ENCODE measurements around the gene CNTLN. TPM values are rescaled to one million over a fixed set of nuclear protein-coding genes. Genes with fewer than 3 reads are reported as not detected.

The CNTLN gene
- total RNA-seq, 1 donor from 2014 or later: 11.3 TPM

- H3K36me3 Mint-ChIP-seq (ENCODE audit: unreplicated experiment): no peaks in the 10 kb centered on the region
- H3K4me1 Mint-ChIP-seq (ENCODE audit: low read depth, unreplicated experiment): no peaks in the 10 kb centered on the region
- no peak overlapping the region for H3K4me3 Mint-ChIP-seq (ENCODE audit: unreplicated experiment)
- H3K27me3 Mint-ChIP-seq (ENCODE audit: unreplicated experiment): no peaks in the 10 kb centered on the region
- no peak overlapping the region for H3K27ac Mint-ChIP-seq (ENCODE audit: unreplicated experiment)
- H3K9me3 Mint-ChIP-seq (ENCODE audit: unreplicated experiment): peaks cover 4% of the 10 kb centered on the region
- no peak for DNase-seq
- TF ChIP-seq CTCF (IDR thresholded peaks at IDR 0.05; ENCODE audit: partially characterized antibody, unreplicated experiment): no peak
Observed at GRCh38 chr9:17148324-17148723, 13.5 kb downstream of the CNTLN start.

- H3K9me3 Mint-ChIP-seq (ENCODE audit: unreplicated experiment): peaks cover 5% of the 10 kb centered on the region
- H3K36me3 Mint-ChIP-seq (ENCODE audit: unreplicated experiment): peaks cover 15% of the 10 kb centered on the region
- TF ChIP-seq CTCF (IDR thresholded peaks at IDR 0.05; ENCODE audit: partially characterized antibody, unreplicated experiment): no peak
- no peak overlapping the region for H3K4me3 Mint-ChIP-seq (ENCODE audit: unreplicated experiment)
- no peaks in the 10 kb centered on the region for H3K27me3 Mint-ChIP-seq (ENCODE audit: unreplicated experiment)
- no peak for DNase-seq
- no peak overlapping the region for H3K27ac Mint-ChIP-seq (ENCODE audit: unreplicated experiment)
- no peaks in the 10 kb centered on the region for H3K4me1 Mint-ChIP-seq (ENCODE audit: low read depth, unreplicated experiment)
Observed at GRCh38 chr9:17159469-17159868, 24.6 kb downstream of the CNTLN start.

- no peak overlapping the region for H3K27ac Mint-ChIP-seq (ENCODE audit: unreplicated experiment)
Observed at GRCh38 chr9:17160327-17160726, 25.5 kb downstream of the CNTLN start.

GRCh38 chr9:17165764-17166163, 30.9 kb downstream of the CNTLN start:
- no peaks in the 10 kb centered on the region for H3K4me1 Mint-ChIP-seq (ENCODE audit: low read depth, unreplicated experiment)
- H3K27me3 Mint-ChIP-seq (ENCODE audit: unreplicated experiment): no peaks in the 10 kb centered on the region
- H3K27ac Mint-ChIP-seq (ENCODE audit: unreplicated experiment): no peak overlapping the region
- no peak for TF ChIP-seq CTCF (IDR thresholded peaks at IDR 0.05; ENCODE audit: partially characterized antibody, unreplicated experiment)
- no peak overlapping the region for H3K4me3 Mint-ChIP-seq (ENCODE audit: unreplicated experiment)
- no peaks in the 10 kb centered on the region for H3K9me3 Mint-ChIP-seq (ENCODE audit: unreplicated experiment)
- no peak for DNase-seq
- no peaks in the 10 kb centered on the region for H3K36me3 Mint-ChIP-seq (ENCODE audit: unreplicated experiment)

More at GRCh38 chr9:17160327-17160726, 25.5 kb downstream of the CNTLN start:
- H3K4me3 Mint-ChIP-seq (ENCODE audit: unreplicated experiment): no peak overlapping the region
- TF ChIP-seq CTCF (IDR thresholded peaks at IDR 0.05; ENCODE audit: partially characterized antibody, unreplicated experiment): no peak
- H3K9me3 Mint-ChIP-seq (ENCODE audit: unreplicated experiment): peaks cover 2% of the 10 kb centered on the region
- H3K4me1 Mint-ChIP-seq (ENCODE audit: low read depth, unreplicated experiment): no peaks in the 10 kb centered on the region
- no peaks in the 10 kb centered on the region for H3K27me3 Mint-ChIP-seq (ENCODE audit: unreplicated experiment)
- DNase-seq: no peak
- H3K36me3 Mint-ChIP-seq (ENCODE audit: unreplicated experiment): peaks cover 7% of the 10 kb centered on the region

- no peak for DNase-seq
- no peaks in the 10 kb centered on the region for H3K9me3 Mint-ChIP-seq (ENCODE audit: unreplicated experiment)
- no peaks in the 10 kb centered on the region for H3K4me1 Mint-ChIP-seq (ENCODE audit: low read depth, unreplicated experiment)
- TF ChIP-seq CTCF (IDR thresholded peaks at IDR 0.05; ENCODE audit: partially characterized antibody, unreplicated experiment): no peak
- no peak overlapping the region for H3K4me3 Mint-ChIP-seq (ENCODE audit: unreplicated experiment)
- no peaks in the 10 kb centered on the region for H3K36me3 Mint-ChIP-seq (ENCODE audit: unreplicated experiment)
- H3K27me3 Mint-ChIP-seq (ENCODE audit: unreplicated experiment): no peaks in the 10 kb centered on the region
- H3K27ac Mint-ChIP-seq (ENCODE audit: unreplicated experiment): no peak overlapping the region
Observed at GRCh38 chr9:17166346-17166745, 31.5 kb downstream of the CNTLN start.

Data from glutamatergic neuron (in vitro differentiated cells).